PC-9 (cell line): Measurements from ENCODE around the gene TSPOAP1. TPM values are rescaled to one million over a fixed set of nuclear protein-coding genes. Genes with fewer than 3 reads are reported as not detected.

Source experiments
- BruUV-seq: library from RNA; stranded (reverse); fragments of 400-500 nt; replicated peaks from 2 replicates; lab custom pipeline; 2021; lab: Mats Ljungman, UMichigan
- CTCF ChIA-PET: fragments of 300-600 bp; sonication (Branson Sonifier 250); formaldehyde crosslinking; loops from one replicate; lab custom pipeline; 2022; ENCODE audit warnings: antibody characterized with exemption; lab: Charles Lee
- POLR2A ChIA-PET: fragments of 300-600 bp; sonication (Branson Sonifier 250); formaldehyde crosslinking; loops from one replicate; lab custom pipeline; 2022; ENCODE audit warnings: antibody characterized with exemption; ENCODE audit not compliant: unreplicated experiment; lab: Charles Lee
- DNase-seq, 2 experiments: peaks; one replicate each; pipeline versions ENCODE4 v3.0.0 to v3.0.0-alpha.2; 2015 to 2022; ENCODE audit warnings: mixed read lengths in 1 of 2
- H2AFZ ChIP-seq: fragments of 200-600 bp; sonication (generic); 2 replicates; pipeline ENCODE4 v1.8.1; 2017; ENCODE audit warnings: antibody characterized with exemption
- H3F3A ChIP-seq: fragments of 200-600 bp; sonication (generic); 2 replicates; pipeline ENCODE4 v1.8.1; 2017; ENCODE audit warnings: antibody characterized with exemption, mild to moderate bottlenecking, low read depth; ENCODE audit not compliant: insufficient read depth
- H3K27ac ChIP-seq: fragments of 200-600 bp; sonication (generic); 2 replicates; pipeline ENCODE4 v1.6.1; 2016; ENCODE audit warnings: mixed run types
- H3K27me3 ChIP-seq: fragments of 200-600 bp; sonication (generic); 2 replicates; pipeline ENCODE4 v1.6.1; 2016; ENCODE audit warnings: low read depth, mixed run types; ENCODE audit not compliant: insufficient read depth
- H3K36me3 ChIP-seq: fragments of 200-600 bp; sonication (generic); 2 replicates; pipeline ENCODE4 v1.6.1; 2016; ENCODE audit warnings: low read depth, mixed run types
- H3K4me1 ChIP-seq: fragments of 200-600 bp; sonication (generic); replicated peaks from 2 replicates; pipeline ENCODE4 v1.6.1; 2016; ENCODE audit warnings: mixed run types; ENCODE audit not compliant: insufficient read depth
- H3K4me2 ChIP-seq: fragments of 200-600 bp; sonication (generic); 2 replicates; pipeline ENCODE4 v1.6.1; 2017; ENCODE audit warnings: mixed run types
- H3K4me3 ChIP-seq: fragments of 200-600 bp; sonication (generic); 2 replicates; pipeline ENCODE4 v1.6.1; 2016; ENCODE audit warnings: mixed run types
- H3K79me2 ChIP-seq: fragments of 200-600 bp; sonication (generic); 2 replicates; pipeline ENCODE4 v1.6.1; 2017; ENCODE audit warnings: low read depth, mixed run types
- H3K9me2 ChIP-seq: fragments of 200-600 bp; sonication (generic); 2 replicates; pipeline ENCODE4 v1.8.1; 2017; ENCODE audit warnings: mild to moderate bottlenecking; ENCODE audit not compliant: insufficient read depth
- H3K9me3 ChIP-seq: fragments of 200-600 bp; sonication (generic); 2 replicates; pipeline ENCODE4 v1.8.1; 2016; ENCODE audit warnings: low read depth; ENCODE audit not compliant: insufficient read depth
- H4K20me1 ChIP-seq: fragments of 200-600 bp; sonication (generic); 2 replicates; pipeline ENCODE4 v1.8.1; 2017; ENCODE audit not compliant: insufficient read depth
- CTCF ChIP-seq: fragments of 200-600 bp; sonication (generic); conservative IDR thresholded peaks from 2 replicates; pipeline ENCODE4 v1.6.1; 2017; ENCODE audit warnings: mixed run types, antibody characterized with exemption, mild to moderate bottlenecking, moderate library complexity
- EZH2 ChIP-seq: fragments of 200-600 bp; sonication (generic); IDR thresholded peaks from 2 replicates; pipeline ENCODE4 v1.8.0; 2017; ENCODE audit warnings: antibody characterized with exemption, low read depth
- intact Hi-C: fragments of 100-400 bp; cut with micrococcal nuclease; formaldehyde crosslinking; loops from one replicate; pipeline ENCODE4 v1.10.0; 2022; ENCODE audit not compliant: unreplicated experiment
- total RNA-seq: library from RNA; stranded (reverse); gene quantifications from 2 replicates; pipeline ENCODE4 v1.2.3, GENCODE V29; 2021

TSPOAP1 gene
- total RNA-seq, 1 experiment from 2014 or later: 0.15 TPM

GRCh38 chr17:58276423-58276822, 52.2 kb downstream of the TSPOAP1 start:
- ChIA-PET POLR2A (no interaction called here), CTCF (no interaction called here)
- H3K4me3 ChIP-seq: no peak overlapping the region
- intact Hi-C loops: no loop called here
- H3K4me2 ChIP-seq: no peak overlapping the region
- H3F3A ChIP-seq: no peaks in the 10 kb centered on the region
- peaks cover 91% of the 10 kb centered on the region for H3K27me3 ChIP-seq
- H4K20me1 ChIP-seq: no peaks in the 10 kb centered on the region
- DNase-seq: no peak
- H3K36me3 ChIP-seq: no peaks in the 10 kb centered on the region
- no peak overlapping the region for H3K27ac ChIP-seq
- no peak overlapping the region for H2AFZ ChIP-seq
- no peaks in the 10 kb centered on the region for H3K4me1 ChIP-seq
- H3K79me2 ChIP-seq: no peaks in the 10 kb centered on the region
- no peaks in the 10 kb centered on the region for H3K9me3 ChIP-seq
- H3K9me2 ChIP-seq: no peaks in the 10 kb centered on the region
- TF ChIP-seq EZH2 (no peak), CTCF (no peak)
- BruUV-seq: no TSS peak

- H3K4me2 ChIP-seq: no peak overlapping the region
- POLR2A ChIA-PET: no interaction called here
- no peak for TF ChIP-seq EZH2
- no peak for TF ChIP-seq CTCF
- peaks cover 94% of the 10 kb centered on the region for H3K27me3 ChIP-seq
- DNase-seq: no peak
- H3K27ac ChIP-seq: no peak overlapping the region
- H3K79me2 ChIP-seq: no peaks in the 10 kb centered on the region
- no peaks in the 10 kb centered on the region for H3K9me2 ChIP-seq
- no peak overlapping the region for H2AFZ ChIP-seq
- H4K20me1 ChIP-seq: no peaks in the 10 kb centered on the region
- intact Hi-C loops: no loop called here
- BruUV-seq: no TSS peak
- H3K36me3 ChIP-seq: no peaks in the 10 kb centered on the region
- no peaks in the 10 kb centered on the region for H3K9me3 ChIP-seq
- CTCF ChIA-PET: no interaction called here
- H3F3A ChIP-seq: no peaks in the 10 kb centered on the region
- no peak overlapping the region for H3K4me3 ChIP-seq
- H3K4me1 ChIP-seq: no peaks in the 10 kb centered on the region
Observed at GRCh38 chr17:58275417-58275816, 53.2 kb downstream of the TSPOAP1 start.

GRCh38 chr17:58273453-58274104, 55.0 kb downstream of the TSPOAP1 start:
- ChIA-PET POLR2A (no interaction called here), CTCF (no interaction called here)
- intact Hi-C loops: no loop called here
- H3K27ac ChIP-seq: no peak overlapping the region
- H3K27me3 ChIP-seq: peaks cover 96% of the 10 kb centered on the region
- no peak overlapping the region for H3K4me3 ChIP-seq
- H3K79me2 ChIP-seq: no peaks in the 10 kb centered on the region
- no peaks in the 10 kb centered on the region for H4K20me1 ChIP-seq
- H3K36me3 ChIP-seq: no peaks in the 10 kb centered on the region
- no TSS peak for BruUV-seq
- no peaks in the 10 kb centered on the region for H3K9me2 ChIP-seq
- no peak overlapping the region for H3K4me2 ChIP-seq
- TF ChIP-seq CTCF (no peak), EZH2 (no peak)
- H3K9me3 ChIP-seq: no peaks in the 10 kb centered on the region
- H3K4me1 ChIP-seq: no peaks in the 10 kb centered on the region
- H2AFZ ChIP-seq: no peak overlapping the region
- no peaks in the 10 kb centered on the region for H3F3A ChIP-seq
- no peak for DNase-seq
